ENCODE data around the gene KATNB1.
"Not testable (repeated sequence)": the region's sequence is repeated elsewhere in the genome, so short reads cannot be mapped to it uniquely, and the experiment has no call there.

Gene KATNB1

DNA sequence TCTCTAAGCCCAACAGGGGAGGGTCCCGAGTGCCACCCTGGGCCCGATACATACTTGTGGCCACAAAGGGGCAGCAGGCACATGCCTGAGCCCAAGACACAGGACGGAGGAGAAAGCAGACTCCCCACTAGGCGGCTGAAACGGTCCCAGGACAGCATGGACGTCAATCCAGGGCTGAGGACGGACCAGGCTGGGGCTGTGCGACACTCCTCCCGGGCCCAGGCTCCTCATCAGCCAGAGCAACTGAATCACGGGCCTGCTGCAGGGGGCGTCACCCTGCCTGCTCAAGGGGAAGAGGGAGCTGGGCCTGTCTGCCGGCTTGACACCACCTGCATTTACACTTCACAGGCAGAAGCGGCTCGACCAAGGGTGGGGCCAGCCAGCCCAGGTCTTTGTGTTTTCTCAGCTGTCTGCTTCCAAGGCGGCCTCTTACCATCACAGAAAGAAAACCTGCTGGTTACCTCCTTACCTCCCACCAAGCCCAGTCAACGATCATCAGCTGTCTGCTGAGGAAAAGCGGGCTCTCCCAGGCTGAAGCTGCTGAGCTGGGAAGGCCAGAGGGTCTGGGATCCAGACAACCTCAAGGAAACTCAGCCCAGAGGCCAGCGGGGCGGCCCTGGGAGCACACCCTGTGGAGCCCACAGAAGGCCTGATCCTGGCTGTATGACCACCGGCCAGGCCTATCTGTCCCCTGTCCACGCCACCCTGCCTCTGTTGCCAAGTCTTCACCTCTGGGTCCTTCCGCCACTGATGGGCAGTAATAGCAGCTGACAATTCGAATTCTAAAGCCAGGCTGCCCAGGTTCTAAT lies 40.3 kb downstream of the KATNB1 start:
- peak overlapping the region; percentile 3; the same call in 1 of the 2 replicates for H3K4me3 ChIP-seq (ENCODE audit: low read depth, low read length)
- no peaks in the 10 kb centered on the region for H3K27me3 ChIP-seq (ENCODE audit: control insufficient read depth, insufficient read depth, low read length)
- H3K27ac ChIP-seq (ENCODE audit: low read depth, low read length), result peak overlapping the region; percentile 82
- H3K36me3 ChIP-seq (ENCODE audit: control insufficient read depth, insufficient read depth, low read length), result no peaks in the 10 kb centered on the region
- H3K9me3 ChIP-seq (ENCODE audit: control insufficient read depth, insufficient read depth, low read length), result no peaks in the 10 kb centered on the region
- H3K9ac ChIP-seq (ENCODE audit: low read depth, low read length), result no peak overlapping the region
- H3K4me1 ChIP-seq (ENCODE audit: control insufficient read depth, insufficient read depth, low read length), result peaks cover 20% of the 10 kb centered on the region

DNA sequence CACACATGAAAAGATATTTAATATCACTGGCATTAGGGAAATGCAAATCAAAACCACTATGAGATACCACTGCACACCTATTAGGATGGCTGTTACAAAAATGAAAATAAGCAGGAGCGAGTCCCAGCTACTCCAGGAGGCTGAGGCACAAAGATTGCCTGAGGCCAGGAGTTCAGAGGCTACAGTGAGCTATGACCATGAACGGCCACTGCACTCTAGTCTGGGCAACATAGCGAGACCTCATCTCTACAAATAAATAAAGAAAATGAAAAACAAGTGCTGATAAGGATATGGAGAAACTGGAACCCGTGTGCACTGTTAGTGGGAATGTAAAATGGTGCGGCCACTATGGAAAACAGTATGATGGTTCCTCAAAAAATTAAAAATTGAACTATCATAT lies 43.1 kb downstream of the KATNB1 start:
- H3K9me3 ChIP-seq (ENCODE audit: control insufficient read depth, insufficient read depth, low read length), result no peaks in the 10 kb centered on the region
- no peak overlapping the region for H3K9ac ChIP-seq (ENCODE audit: low read depth, low read length)
- no peaks in the 10 kb centered on the region for H3K36me3 ChIP-seq (ENCODE audit: control insufficient read depth, insufficient read depth, low read length)
- no peak overlapping the region for H3K4me3 ChIP-seq (ENCODE audit: low read depth, low read length)
- no peak overlapping the region for H3K27ac ChIP-seq (ENCODE audit: low read depth, low read length)
- H3K27me3 ChIP-seq (ENCODE audit: control insufficient read depth, insufficient read depth, low read length), result no peaks in the 10 kb centered on the region
- peaks cover 22% of the 10 kb centered on the region for H3K4me1 ChIP-seq (ENCODE audit: control insufficient read depth, insufficient read depth, low read length)

DNA sequence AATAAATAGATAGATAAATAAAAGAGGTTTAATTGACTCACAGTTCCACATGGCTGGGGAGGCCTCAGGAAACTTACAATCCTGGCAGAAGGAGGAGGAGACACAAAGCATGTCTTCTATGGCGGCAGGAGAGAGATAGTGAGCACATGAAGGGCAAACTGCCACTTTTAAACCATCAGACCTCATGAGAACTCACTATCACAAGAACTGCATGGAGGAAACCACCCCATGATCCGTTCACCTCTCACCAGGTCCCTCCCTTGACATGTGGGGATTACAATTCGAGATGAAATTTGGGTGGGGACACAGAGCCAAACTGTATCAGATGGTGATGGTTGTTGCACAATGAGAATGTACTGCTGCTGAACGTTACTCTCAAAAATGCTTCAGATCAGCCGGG lies 44.3 kb downstream of the KATNB1 start:
- H3K9me3 ChIP-seq (ENCODE audit: control insufficient read depth, insufficient read depth, low read length); H3K27ac ChIP-seq (ENCODE audit: low read depth, low read length); H3K27me3 ChIP-seq (ENCODE audit: control insufficient read depth, insufficient read depth, low read length); H3K9ac ChIP-seq (ENCODE audit: low read depth, low read length); H3K4me3 ChIP-seq (ENCODE audit: low read depth, low read length); H3K36me3 ChIP-seq (ENCODE audit: control insufficient read depth, insufficient read depth, low read length): not testable (repeated sequence)
- H3K4me1 ChIP-seq (ENCODE audit: control insufficient read depth, insufficient read depth, low read length), result peaks cover 19% of the 10 kb centered on the region

DNA sequence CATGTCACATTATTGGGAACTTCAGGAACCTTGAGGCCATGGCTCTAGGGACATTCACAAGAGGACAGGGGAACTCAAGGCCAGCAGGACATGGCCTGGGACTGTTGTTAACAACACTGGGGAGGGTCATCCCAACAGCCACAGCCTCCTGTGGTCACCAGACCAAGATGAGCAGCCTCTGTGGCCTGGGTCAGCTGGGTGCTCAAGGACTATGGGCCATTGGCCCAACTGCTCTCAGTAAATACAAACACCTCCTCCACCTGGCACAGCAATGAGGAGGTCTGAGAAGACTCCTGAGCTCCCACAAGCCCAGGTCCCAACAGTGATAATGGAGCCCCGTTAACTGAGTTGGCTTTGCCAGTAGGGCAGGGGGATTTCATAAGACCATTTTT lies 45.8 kb downstream of the KATNB1 start:
- H3K4me3 ChIP-seq (ENCODE audit: low read depth, low read length), result no peak overlapping the region

DNA sequence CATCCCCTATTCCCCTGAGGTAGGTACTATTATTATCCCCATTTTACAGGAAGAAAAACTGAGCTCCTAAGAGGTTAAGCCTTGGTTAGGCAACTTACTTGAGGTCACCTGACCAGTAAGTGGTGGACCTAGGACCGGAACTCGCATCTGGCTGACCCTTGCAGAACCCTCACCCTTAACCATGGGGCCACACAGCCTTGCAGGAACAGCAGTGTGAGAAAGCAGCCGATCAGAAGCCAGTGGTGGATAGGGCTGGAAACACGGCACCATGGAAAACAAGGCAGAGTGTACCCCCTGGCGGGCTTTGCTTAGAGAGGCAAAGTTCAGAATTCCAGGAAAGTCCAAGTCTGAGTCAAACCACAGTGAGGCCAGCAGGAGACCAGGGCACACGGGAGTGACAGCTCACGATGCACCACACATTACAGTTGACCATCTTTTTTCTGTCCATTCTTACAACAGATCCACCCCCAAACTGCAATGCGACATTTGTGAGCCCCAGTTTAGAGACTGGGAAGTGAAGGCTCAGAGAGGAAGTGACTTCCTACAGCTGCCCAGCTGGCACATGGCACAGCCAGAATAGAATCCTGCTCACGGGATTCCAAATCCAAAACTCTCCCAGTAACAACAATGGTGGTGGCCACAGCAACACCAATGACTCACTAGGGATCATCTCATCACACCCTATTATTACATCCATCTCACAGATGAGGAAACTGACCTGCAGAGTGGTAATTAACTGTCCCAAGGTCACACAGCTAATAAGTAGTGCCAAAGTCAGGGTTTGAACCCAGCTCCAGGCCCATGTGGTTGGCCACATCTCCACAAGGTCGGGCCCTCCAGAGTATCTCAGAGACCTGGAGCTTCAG lies 46.4 kb downstream of the KATNB1 start:
- H3K27ac ChIP-seq (ENCODE audit: low read depth, low read length), result no peak overlapping the region
- no peak overlapping the region for H3K4me3 ChIP-seq (ENCODE audit: low read depth, low read length)
- 0 out of 2 replicates have a peak, but pooled peaks cover 3% of the 10 kb centered on the region for H3K4me1 ChIP-seq (ENCODE audit: control insufficient read depth, insufficient read depth, low read length)
- no peak overlapping the region for H3K9ac ChIP-seq (ENCODE audit: low read depth, low read length)
- no peaks in the 10 kb centered on the region for H3K27me3 ChIP-seq (ENCODE audit: control insufficient read depth, insufficient read depth, low read length)
- no peaks in the 10 kb centered on the region for H3K36me3 ChIP-seq (ENCODE audit: control insufficient read depth, insufficient read depth, low read length)
- no peaks in the 10 kb centered on the region for H3K9me3 ChIP-seq (ENCODE audit: control insufficient read depth, insufficient read depth, low read length)

More for the DNA sequence above, 45.8 kb downstream of the KATNB1 start:
- Histone ChIP-seq H3K9ac (ENCODE audit: low read depth, low read length) (no peak overlapping the region), H3K27ac (ENCODE audit: low read depth, low read length) (no peak overlapping the region), H3K9me3 (ENCODE audit: control insufficient read depth, insufficient read depth, low read length) (no peaks in the 10 kb centered on the region), H3K36me3 (ENCODE audit: control insufficient read depth, insufficient read depth, low read length) (no peaks in the 10 kb centered on the region), H3K4me1 (ENCODE audit: control insufficient read depth, insufficient read depth, low read length) (peaks cover 8% of the 10 kb centered on the region), H3K27me3 (ENCODE audit: control insufficient read depth, insufficient read depth, low read length) (no peaks in the 10 kb centered on the region)

DNA sequence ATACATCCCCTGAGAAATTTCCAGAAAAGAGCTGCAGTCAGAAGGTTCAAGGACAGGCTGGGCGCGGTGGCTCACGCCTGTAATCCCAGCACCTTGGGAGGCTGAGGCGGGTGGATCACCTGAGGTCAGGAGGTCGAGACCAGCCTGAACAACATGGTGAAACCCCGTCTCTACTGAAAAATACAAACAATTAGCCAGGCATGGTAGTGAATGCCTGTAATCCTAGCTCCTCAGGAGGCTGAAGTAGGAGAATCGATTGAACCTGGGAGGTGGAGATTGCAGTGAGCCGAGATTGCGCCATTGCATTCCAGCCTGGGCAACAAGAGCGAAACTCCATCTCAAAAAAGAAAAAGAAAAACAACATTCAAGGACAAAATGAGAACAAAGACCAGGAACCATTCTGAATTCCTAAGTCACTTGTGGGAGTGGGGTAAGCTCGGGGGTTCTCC lies 47.1 kb downstream of the KATNB1 start:
- not testable (repeated sequence) for H3K4me3 ChIP-seq (ENCODE audit: low read depth, low read length); H3K36me3 ChIP-seq (ENCODE audit: control insufficient read depth, insufficient read depth, low read length); H3K27ac ChIP-seq (ENCODE audit: low read depth, low read length); H3K27me3 ChIP-seq (ENCODE audit: control insufficient read depth, insufficient read depth, low read length); H3K4me1 ChIP-seq (ENCODE audit: control insufficient read depth, insufficient read depth, low read length); H3K9me3 ChIP-seq (ENCODE audit: control insufficient read depth, insufficient read depth, low read length); H3K9ac ChIP-seq (ENCODE audit: low read depth, low read length)

DNA sequence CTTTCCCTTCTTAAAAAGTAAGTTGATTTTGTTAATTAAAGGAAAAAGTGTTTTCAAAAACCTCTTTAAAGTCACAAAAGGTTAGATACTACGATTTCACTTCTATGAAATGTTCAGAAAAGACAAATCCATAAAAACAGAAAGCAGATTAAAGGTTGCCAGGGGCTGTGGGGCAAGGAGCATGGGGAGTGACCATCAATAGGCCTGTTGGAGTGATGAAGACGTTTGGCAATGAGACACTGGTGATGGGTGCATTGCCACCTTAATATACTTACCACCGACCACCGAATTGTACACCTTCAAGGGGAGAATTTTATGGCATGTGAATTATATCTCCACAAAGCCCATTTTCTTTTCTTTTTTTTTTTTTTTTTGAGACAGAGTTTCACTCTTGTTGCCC lies 47.5 kb downstream of the KATNB1 start:
- Histone ChIP-seq H3K27ac (ENCODE audit: low read depth, low read length) (no peak overlapping the region), H3K36me3 (ENCODE audit: control insufficient read depth, insufficient read depth, low read length) (no peaks in the 10 kb centered on the region), H3K27me3 (ENCODE audit: control insufficient read depth, insufficient read depth, low read length) (no peaks in the 10 kb centered on the region), H3K4me3 (ENCODE audit: low read depth, low read length) (no peak overlapping the region), H3K4me1 (ENCODE audit: control insufficient read depth, insufficient read depth, low read length) (0 out of 2 replicates have a peak, but pooled peaks cover 3% of the 10 kb centered on the region), H3K9me3 (ENCODE audit: control insufficient read depth, insufficient read depth, low read length) (no peaks in the 10 kb centered on the region), H3K9ac (ENCODE audit: low read depth, low read length) (no peak overlapping the region)

DNA sequence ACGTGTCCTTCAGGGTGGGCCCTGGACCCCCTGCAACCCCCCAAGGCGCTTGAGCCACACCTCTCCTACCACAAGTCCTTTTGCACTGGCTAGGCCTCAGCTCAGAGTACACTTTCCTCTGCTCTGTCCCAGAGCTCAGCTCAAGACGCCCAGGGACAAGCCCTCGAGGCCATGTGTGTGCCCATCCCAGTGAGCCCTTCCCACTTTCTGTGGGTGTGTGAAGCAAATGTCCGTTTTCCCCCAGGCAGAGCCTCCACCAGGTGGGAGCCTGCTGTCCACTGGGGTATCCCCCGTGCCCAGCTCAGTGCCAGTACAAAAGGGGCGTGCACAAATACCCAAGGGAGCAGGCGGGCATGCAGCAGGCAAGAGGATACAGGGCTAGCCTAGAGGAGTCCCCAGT lies 48.3 kb downstream of the KATNB1 start:
- H3K27ac ChIP-seq (ENCODE audit: low read depth, low read length), result no peak overlapping the region
- no peaks in the 10 kb centered on the region for H3K36me3 ChIP-seq (ENCODE audit: control insufficient read depth, insufficient read depth, low read length)
- H3K4me3 ChIP-seq (ENCODE audit: low read depth, low read length), result no peak overlapping the region

DNA sequence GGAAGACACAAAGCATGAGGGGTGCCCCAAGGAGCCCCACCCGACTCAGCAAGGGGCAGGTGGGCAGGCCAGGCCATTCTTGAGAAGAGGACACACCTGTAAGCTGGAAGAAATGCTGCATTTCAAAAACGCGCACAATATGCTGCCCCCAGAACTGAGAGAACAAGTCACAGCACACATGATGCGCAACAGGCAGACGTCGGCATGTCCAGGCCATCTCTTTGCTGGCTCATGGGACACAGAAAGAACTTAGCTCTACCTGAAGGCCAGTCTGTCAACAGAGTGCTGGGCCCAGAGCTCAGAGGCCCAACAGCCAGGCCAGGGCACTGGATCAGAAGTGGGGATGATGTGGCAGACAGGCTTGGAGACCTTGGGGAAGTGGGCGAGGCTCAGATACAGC lies 48.8 kb downstream of the KATNB1 start:
- H3K36me3 ChIP-seq (ENCODE audit: control insufficient read depth, insufficient read depth, low read length), result no peaks in the 10 kb centered on the region
- H3K9me3 ChIP-seq (ENCODE audit: control insufficient read depth, insufficient read depth, low read length), result no peaks in the 10 kb centered on the region
- no peaks in the 10 kb centered on the region for H3K27me3 ChIP-seq (ENCODE audit: control insufficient read depth, insufficient read depth, low read length)
- no peak overlapping the region for H3K27ac ChIP-seq (ENCODE audit: low read depth, low read length)
- no peak overlapping the region for H3K9ac ChIP-seq (ENCODE audit: low read depth, low read length)
- 0 out of 2 replicates have a peak, but pooled peaks cover 3% of the 10 kb centered on the region for H3K4me1 ChIP-seq (ENCODE audit: control insufficient read depth, insufficient read depth, low read length)
- H3K4me3 ChIP-seq (ENCODE audit: low read depth, low read length), result no peak overlapping the region

More for the DNA sequence above, 48.3 kb downstream of the KATNB1 start:
- no peaks in the 10 kb centered on the region for H3K27me3 ChIP-seq (ENCODE audit: control insufficient read depth, insufficient read depth, low read length)
- no peak overlapping the region for H3K9ac ChIP-seq (ENCODE audit: low read depth, low read length)
- no peaks in the 10 kb centered on the region for H3K9me3 ChIP-seq (ENCODE audit: control insufficient read depth, insufficient read depth, low read length)
- H3K4me1 ChIP-seq (ENCODE audit: control insufficient read depth, insufficient read depth, low read length), result 0 out of 2 replicates have a peak, but pooled peaks cover 3% of the 10 kb centered on the region

DNA sequence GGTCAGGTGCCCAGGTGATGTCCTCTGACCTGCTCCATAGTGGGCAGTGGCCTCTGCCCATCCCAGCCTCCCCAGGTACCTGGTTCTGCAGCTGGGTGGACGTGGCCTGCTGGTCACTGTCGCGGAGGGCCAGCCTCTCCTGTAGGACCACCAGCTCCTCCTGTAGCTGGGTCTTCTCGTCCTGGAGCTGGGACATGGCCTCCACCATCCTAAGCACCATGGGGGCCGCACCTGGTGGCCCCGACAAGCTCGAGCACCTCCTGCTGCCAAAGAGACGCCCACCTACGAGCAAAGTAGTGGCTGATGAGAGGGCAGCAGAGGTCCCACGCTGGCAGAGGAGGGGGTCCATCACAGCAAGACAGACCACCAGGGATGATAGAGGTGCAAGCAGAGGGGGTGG lies 49.8 kb downstream of the KATNB1 start:
- no peak overlapping the region for H3K4me3 ChIP-seq (ENCODE audit: low read depth, low read length)

DNA sequence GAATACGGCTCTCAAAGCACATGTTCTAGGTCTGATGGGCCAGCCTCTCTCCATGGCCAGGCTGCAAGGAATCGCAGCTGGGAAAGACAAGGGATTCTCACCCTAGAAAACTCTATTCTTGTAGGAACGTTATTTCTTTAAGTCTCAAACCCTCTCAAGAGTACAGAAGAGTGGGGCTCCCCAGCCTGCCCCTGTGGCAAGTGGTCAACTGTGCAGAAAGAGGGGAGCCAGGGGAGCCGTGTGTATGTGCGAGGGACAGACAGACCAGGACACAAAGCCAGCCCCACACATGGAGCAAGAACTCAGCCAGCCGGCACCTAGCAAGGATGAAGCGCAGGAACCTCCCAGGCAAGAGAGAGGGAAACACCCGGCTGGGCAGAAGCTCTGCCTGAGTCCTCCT lies 50.4 kb downstream of the KATNB1 start:
- Histone ChIP-seq H3K4me3 (ENCODE audit: low read depth, low read length) (no peak overlapping the region), H3K9me3 (ENCODE audit: control insufficient read depth, insufficient read depth, low read length) (no peaks in the 10 kb centered on the region), H3K27ac (ENCODE audit: low read depth, low read length) (no peak overlapping the region), H3K9ac (ENCODE audit: low read depth, low read length) (no peak overlapping the region), H3K36me3 (ENCODE audit: control insufficient read depth, insufficient read depth, low read length) (no peaks in the 10 kb centered on the region), H3K27me3 (ENCODE audit: control insufficient read depth, insufficient read depth, low read length) (no peaks in the 10 kb centered on the region), H3K4me1 (ENCODE audit: control insufficient read depth, insufficient read depth, low read length) (0 out of 2 replicates have a peak, but pooled peaks cover 3% of the 10 kb centered on the region)

More for the DNA sequence above, 49.8 kb downstream of the KATNB1 start:
- no peaks in the 10 kb centered on the region for H3K27me3 ChIP-seq (ENCODE audit: control insufficient read depth, insufficient read depth, low read length)
- 0 out of 2 replicates have a peak, but pooled peaks cover 3% of the 10 kb centered on the region for H3K4me1 ChIP-seq (ENCODE audit: control insufficient read depth, insufficient read depth, low read length)
- H3K27ac ChIP-seq (ENCODE audit: low read depth, low read length), result no peak overlapping the region
- no peaks in the 10 kb centered on the region for H3K9me3 ChIP-seq (ENCODE audit: control insufficient read depth, insufficient read depth, low read length)
- H3K36me3 ChIP-seq (ENCODE audit: control insufficient read depth, insufficient read depth, low read length), result no peaks in the 10 kb centered on the region
- H3K9ac ChIP-seq (ENCODE audit: low read depth, low read length), result no peak overlapping the region
